Subcutaneous abdominal adipose tissue (tissue), 5 donors: ENCODE data around the gene ACER2.
"Not testable (repeated sequence)": the region's sequence is repeated elsewhere in the genome, so short reads cannot be mapped to it uniquely, and the experiment has no call there.

Experiments
- H3K27ac ChIP-seq: one replicate; pipeline ENCODE4 v1.7.0; 2013; ENCODE audit warnings: low read depth, mild to moderate bottlenecking, inconsistent platforms, low read length, moderate library complexity
- H3K27me3 ChIP-seq, 5 donors: one replicate each; pipeline ENCODE4 v1.7.0; 2013; ENCODE audit warnings: low read length in 5 of 5, inconsistent platforms in 1 of 5; ENCODE audit not compliant: control insufficient read depth in 5 of 5, insufficient read depth in 4 of 5
- H3K36me3 ChIP-seq, 5 donors: one replicate each; pipeline ENCODE4 v1.7.0; 2013; ENCODE audit warnings: low read length in 5 of 5; ENCODE audit not compliant: control insufficient read depth in 5 of 5, insufficient read depth in 5 of 5
- H3K4me1 ChIP-seq, 5 donors: one replicate each; pipeline ENCODE4 v1.7.0; 2013; ENCODE audit warnings: low read length in 5 of 5, mild to moderate bottlenecking in 3 of 5, moderate library complexity in 1 of 5; ENCODE audit not compliant: control insufficient read depth in 5 of 5, insufficient read depth in 5 of 5
- H3K4me3 ChIP-seq, 5 donors: one replicate each; pipeline ENCODE4 v1.7.0; 2013; ENCODE audit warnings: low read length in 5 of 5, low read depth in 1 of 5
- H3K9ac ChIP-seq, 5 donors: one replicate each; pipeline ENCODE4 v1.7.0; 2013; ENCODE audit warnings: low read length in 5 of 5, mild to moderate bottlenecking in 4 of 5, moderate library complexity in 3 of 5
- H3K9me3 ChIP-seq, 5 donors: one replicate each; pipeline ENCODE4 v1.7.0; 2013; ENCODE audit warnings: low read length in 5 of 5; ENCODE audit not compliant: control insufficient read depth in 5 of 5
- donor health status: healthy.
- donor health status: healthy.
- donor health status: healthy.
- donor health status: healthy.
- donor health status: healthy.

The ACER2 gene

DNA sequence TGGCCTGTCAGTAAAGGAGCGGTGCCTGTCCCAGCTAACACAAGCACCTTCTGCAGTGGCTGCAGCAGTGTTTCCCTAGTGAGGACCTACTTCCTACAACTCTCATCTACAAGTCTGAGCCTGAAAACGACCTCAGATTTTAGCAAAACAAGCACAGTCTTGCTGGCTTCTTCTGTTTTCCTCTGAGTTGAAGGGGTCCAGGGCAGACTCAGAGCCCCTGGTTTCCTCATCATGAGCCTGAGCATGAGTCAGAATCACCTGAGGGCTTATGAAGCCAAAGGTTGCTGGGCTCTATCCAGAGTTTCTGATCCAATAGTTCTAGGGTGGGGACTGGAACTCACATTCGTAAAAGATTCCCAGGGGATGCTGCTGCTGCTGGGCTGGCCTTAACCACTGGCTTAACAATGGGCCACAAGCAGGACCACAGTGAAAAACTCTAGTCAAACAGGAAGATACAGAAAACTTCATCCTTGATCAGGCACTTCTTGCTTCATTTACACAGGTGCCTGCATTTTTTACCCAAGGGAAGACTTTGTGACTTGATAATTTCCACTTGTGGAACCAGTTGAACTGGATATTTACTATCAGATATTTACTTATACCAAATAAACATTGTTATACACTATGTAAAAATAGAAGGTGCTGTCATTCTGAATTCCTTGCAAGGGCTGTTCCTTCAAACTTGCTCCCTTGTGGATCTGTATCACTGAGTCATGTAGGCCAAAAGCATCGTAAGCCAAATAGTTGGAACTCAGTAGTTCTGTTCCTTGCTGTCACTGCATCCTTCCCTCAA is 4.3 kb upstream of the ACER2 start:
- peaks cover 0 to 3% (median 0%) of the 10 kb centered on the region in 5 donors for H3K9me3 ChIP-seq
- H3K27me3 ChIP-seq: no peaks in the 10 kb centered on the region
- no peaks in the 10 kb centered on the region for H3K36me3 ChIP-seq
- H3K9ac ChIP-seq: no peak overlapping the region
- no peak overlapping the region for H3K4me3 ChIP-seq
- H3K27ac ChIP-seq: no peak overlapping the region
- peaks cover 0 to 21% (median 15%) of the 10 kb centered on the region in 5 donors for H3K4me1 ChIP-seq

DNA sequence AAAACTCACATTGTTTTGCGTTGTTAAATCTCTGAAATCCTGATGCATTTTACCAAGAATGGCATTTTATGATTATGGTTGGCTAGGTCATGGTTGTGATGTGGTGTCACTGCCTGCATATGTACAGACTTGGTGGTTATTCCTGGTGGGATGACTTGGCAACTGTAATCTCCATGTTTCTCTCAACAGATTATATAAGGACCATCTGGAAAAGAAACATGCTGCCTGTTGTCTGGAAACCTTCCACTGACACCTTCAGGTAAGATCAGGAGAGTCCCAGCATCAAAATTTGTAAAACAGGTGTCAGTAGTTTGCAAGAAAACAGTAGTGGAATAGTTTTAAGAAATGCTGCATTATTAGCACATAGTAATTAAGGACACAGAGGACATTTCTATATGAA is 3.0 kb upstream of the ACER2 start:
- Histone ChIP-seq H3K36me3 (no peaks in the 10 kb centered on the region), H3K27me3 (no peaks in the 10 kb centered on the region), H3K4me3 (no peak overlapping the region), H3K4me1 (peaks cover 3 to 34% (median 27%) of the 10 kb centered on the region in 5 donors), H3K9me3 (peaks cover 0 to 3% (median 0%) of the 10 kb centered on the region in 5 donors), H3K27ac (no peak overlapping the region), H3K9ac (no peak overlapping the region)

DNA sequence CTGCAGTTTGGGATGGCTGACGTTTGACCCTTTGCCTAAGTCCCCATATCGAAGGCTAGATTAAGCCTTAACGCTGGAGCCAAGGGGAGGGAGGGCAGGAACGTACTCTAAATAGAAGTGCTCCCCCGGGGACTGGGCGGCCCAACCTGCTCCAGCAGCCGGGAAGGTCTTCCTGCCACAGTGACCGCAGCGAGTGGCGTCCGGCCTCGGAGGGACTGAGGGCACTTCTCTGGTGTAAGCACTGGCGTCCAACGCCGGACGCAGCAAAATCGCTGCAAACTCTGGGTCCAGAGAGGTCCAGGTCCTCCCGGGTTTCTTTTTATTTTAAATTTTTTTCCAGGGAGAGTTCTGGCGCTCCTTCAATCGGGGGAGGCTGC is 505 bp upstream of the ACER2 start:
- peak overlapping the region; percentile 38 to 71 (median 56) for H3K9ac ChIP-seq
- peak overlapping the region; percentile 72 to 97 (median 82) for H3K4me3 ChIP-seq
- H3K27ac ChIP-seq: peak overlapping the region; percentile 92
- peaks cover 3 to 43% (median 31%) of the 10 kb centered on the region in 5 donors for H3K4me1 ChIP-seq
- H3K27me3 ChIP-seq: no peaks in the 10 kb centered on the region
- peaks cover 0 to 4% (median 0%) of the 10 kb centered on the region in 5 donors for H3K36me3 ChIP-seq
- H3K9me3 ChIP-seq: peaks cover 0 to 3% (median 0%) of the 10 kb centered on the region in 5 donors

DNA sequence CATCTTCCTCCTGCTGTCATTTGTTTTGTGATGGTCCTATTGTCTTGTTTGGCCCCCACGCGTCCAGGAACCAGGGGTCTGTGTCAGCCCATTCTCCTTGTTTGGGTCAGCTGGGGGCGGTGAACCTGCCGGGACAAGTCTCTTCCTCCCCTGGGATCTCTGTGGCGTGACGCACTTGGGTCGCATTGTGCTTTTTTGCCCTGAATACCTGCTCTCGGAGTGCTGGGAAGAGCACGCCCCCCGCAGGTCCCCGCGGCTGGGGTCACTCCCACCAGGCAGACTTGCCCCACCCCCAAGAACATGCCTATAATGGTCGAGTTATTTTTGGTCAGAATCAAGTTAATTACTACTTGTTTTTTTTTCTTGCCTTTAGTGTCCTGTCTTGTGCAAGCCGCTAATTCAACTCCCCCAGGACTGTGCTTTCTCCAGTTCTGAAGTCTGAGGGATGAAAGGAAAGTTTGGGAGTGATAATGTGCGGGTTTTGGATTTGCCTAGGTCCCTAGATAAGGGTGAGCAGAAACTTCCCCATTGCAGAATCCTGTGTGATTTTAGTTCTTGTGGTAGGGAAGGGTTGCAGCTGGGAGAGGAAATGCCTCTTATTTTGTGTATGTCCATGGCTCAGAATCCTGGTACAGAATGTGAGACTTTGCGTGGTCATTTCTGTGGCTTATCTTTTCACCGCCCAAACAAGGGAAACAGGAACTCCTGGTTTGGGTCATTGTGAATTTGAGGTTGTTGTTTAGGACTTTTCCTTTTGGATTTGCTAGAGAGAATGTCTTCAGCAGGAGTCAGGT is 789 bp downstream of the ACER2 start:
- H3K27me3 ChIP-seq: no peaks in the 10 kb centered on the region
- no peaks in the 10 kb centered on the region for H3K9me3 ChIP-seq
- H3K36me3 ChIP-seq: peaks cover 0 to 4% (median 0%) of the 10 kb centered on the region in 5 donors
- H3K4me1 ChIP-seq: peaks cover 3 to 38% (median 31%) of the 10 kb centered on the region in 5 donors
- H3K9ac ChIP-seq: peak overlapping the region; percentile 26 to 90 (median 86)
- peak overlapping the region; percentile 92 for H3K27ac ChIP-seq
- H3K4me3 ChIP-seq: peak overlapping the region; percentile 82 to 99 (median 91)

DNA sequence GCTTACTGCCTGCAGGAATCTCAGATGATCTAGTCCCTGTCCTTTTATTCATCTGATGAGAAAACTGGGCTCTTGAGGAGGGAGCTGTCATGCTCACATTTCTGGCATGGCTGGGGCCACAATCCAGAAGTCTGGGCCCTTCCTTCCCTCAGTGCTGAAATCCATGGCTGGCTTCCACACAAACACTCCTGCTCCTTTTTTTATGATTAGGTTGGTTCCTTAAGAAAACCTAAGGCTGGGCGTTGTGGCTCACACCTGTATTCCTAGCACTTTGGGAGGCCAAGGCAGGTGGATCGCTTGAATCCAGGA is 1.3 kb downstream of the ACER2 start:
- no peaks in the 10 kb centered on the region for H3K9me3 ChIP-seq
- peaks cover 3 to 38% (median 31%) of the 10 kb centered on the region in 5 donors for H3K4me1 ChIP-seq
- H3K27ac ChIP-seq: peak overlapping the region; percentile 92
- H3K27me3 ChIP-seq: no peaks in the 10 kb centered on the region
- peak overlapping the region; percentile 82 to 99 (median 91) for H3K4me3 ChIP-seq
- peak overlapping the region in 2 of 5 donors; percentile 81 to 88 for H3K9ac ChIP-seq
- peaks cover 0 to 4% (median 0%) of the 10 kb centered on the region in 5 donors for H3K36me3 ChIP-seq

DNA sequence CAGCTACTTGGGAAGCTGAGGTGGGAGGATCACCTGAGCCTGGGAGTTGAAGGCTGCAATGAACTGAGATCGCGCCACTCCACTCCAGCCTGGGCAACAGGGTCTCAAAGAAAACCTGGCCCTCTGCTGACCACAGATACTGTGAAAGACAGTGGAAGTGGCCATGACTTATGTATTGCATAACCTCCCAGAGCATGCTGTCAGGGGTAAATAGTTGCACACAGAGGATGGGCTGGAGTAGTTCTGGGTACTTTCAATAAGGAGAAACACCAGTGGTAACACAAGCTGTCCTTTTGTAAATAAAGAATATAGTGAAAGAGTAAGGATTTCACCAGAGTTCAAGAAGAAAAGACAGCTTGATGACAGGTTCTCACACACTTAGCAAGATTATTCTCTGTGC is 1.8 kb downstream of the ACER2 start:
- no peak overlapping the region for H3K27ac ChIP-seq
- no peaks in the 10 kb centered on the region for H3K27me3 ChIP-seq
- H3K4me3 ChIP-seq: peak overlapping the region in 3 of 5 donors; percentile 0 to 99 (median 40)
- no peak overlapping the region for H3K9ac ChIP-seq
- H3K36me3 ChIP-seq: peaks cover 0 to 4% (median 0%) of the 10 kb centered on the region in 5 donors
- no peaks in the 10 kb centered on the region for H3K9me3 ChIP-seq
- peaks cover 3 to 38% (median 31%) of the 10 kb centered on the region in 5 donors for H3K4me1 ChIP-seq

DNA sequence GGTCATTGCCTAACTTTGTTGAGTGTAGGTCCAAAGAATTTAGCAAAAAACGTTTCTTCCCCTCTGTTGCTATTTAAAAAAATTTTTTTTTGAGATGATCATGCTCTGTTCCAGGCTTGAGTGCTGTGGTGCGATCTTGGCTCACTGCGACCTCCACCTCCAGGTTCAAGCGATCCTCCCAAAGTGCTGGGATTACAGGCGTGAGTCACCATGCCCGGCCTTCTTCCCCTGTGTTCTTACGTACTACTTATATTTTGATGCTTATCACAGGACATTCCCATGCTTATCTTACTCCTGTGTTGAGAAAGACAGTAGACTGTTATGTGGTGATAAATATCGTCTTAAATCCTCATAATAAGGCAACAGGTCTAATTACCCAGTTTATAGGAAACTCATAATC is 2.5 kb downstream of the ACER2 start:
- Histone ChIP-seq H3K4me3 (no peak overlapping the region), H3K36me3 (peaks cover 0 to 4% (median 0%) of the 10 kb centered on the region in 5 donors), H3K4me1 (peaks cover 3 to 38% (median 31%) of the 10 kb centered on the region in 5 donors), H3K9me3 (no peaks in the 10 kb centered on the region), H3K27ac (no peak overlapping the region), H3K9ac (no peak overlapping the region), H3K27me3 (no peaks in the 10 kb centered on the region)

DNA sequence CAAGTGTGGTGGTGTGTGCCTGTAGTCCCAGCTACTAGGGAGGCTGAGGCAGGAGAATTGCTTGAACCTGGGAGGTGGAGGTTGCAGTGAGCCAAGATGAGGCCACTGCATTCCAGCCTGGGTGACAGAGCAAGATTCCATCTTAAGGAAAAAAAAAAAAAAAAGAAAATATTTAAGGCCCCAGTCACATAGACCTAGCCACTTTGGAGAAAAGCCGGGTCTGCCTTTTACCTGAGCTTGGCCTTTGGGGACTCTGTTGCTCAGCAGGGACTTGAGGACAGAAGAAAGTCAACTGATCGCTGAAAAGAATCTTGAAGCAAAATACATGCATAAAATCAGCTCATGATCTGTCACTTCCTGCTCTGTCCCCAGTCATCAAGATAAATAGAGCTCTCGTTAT is 4.6 kb downstream of the ACER2 start:
- not testable (repeated sequence) for H3K36me3 ChIP-seq, H3K4me3 ChIP-seq, H3K9ac ChIP-seq, H3K9me3 ChIP-seq, H3K27ac ChIP-seq, H3K27me3 ChIP-seq
- peaks cover 3 to 29% (median 23%) of the 10 kb centered on the region in 5 donors for H3K4me1 ChIP-seq

DNA sequence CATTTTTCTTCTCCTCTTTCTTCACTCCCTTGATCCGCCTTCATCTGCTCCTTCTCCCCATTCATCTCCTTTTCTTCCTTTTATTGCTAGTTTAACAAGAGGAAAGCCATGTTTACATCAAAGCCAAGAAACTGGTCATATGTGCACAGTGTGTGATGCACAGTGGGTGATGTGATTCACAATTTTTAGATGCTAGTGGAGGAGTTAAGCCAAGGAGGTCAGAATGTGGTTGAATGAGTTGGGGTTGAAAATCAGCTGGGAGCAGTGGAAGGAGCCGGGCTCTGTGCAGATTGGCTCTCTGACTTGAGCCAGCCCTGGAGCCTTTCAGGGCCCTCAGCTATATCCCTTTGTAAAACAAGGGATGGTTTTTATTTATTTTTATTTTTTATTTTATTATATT is 7.3 kb downstream of the ACER2 start:
- Histone ChIP-seq H3K27me3 (no peaks in the 10 kb centered on the region), H3K9ac (no peak overlapping the region), H3K27ac (no peak overlapping the region), H3K36me3 (peaks cover 0 to 4% (median 0%) of the 10 kb centered on the region in 5 donors), H3K9me3 (no peaks in the 10 kb centered on the region), H3K4me3 (no peak overlapping the region), H3K4me1 (peaks cover 0 to 5% (median 2%) of the 10 kb centered on the region in 5 donors)

DNA sequence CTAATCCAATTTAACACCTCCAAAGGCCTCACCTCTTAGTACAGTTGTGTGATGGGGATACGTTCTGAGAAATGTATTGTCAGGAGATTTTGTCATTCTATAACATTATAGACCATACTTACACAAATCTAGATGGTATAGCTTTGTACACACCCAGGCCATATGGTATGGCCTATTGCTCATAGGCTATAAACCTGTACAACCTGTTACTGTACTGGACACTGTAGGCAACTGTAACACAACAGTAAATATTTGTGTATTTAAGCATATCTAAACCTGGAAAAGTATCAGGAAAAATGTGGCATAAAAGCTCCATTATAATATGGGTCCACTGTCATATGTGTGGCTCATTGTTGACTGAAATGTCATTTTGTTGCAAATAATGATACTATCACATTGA is 12.1 kb downstream of the ACER2 start:
- H3K4me3 ChIP-seq: no peak overlapping the region
- H3K9ac ChIP-seq: no peak overlapping the region
- H3K27ac ChIP-seq: no peak overlapping the region
- peaks cover 9 to 14% (median 10%) of the 10 kb centered on the region in 5 donors for H3K36me3 ChIP-seq
- no peaks in the 10 kb centered on the region for H3K9me3 ChIP-seq
- H3K4me1 ChIP-seq: peaks cover 7 to 19% (median 19%) of the 10 kb centered on the region in 5 donors
- no peaks in the 10 kb centered on the region for H3K27me3 ChIP-seq
